HG02588 (cell line): ENCODE measurements around the gene ARFGAP2.
"Not testable (repeated sequence)": the region's sequence is repeated elsewhere in the genome, so short reads cannot be mapped to it uniquely, and the experiment has no call there.

Source experiments
- ATAC-seq: cut with Tn5 transposase; IDR thresholded peaks from one replicate; pipeline ENCODE4 v1.9.1; 2021; ENCODE audit warnings: mild to moderate bottlenecking, moderate library complexity; ENCODE audit not compliant: unreplicated experiment

ARFGAP2 gene

GRCh38 chr11:47149782-47150181, 26.9 kb downstream of the ARFGAP2 start:
- ATAC-seq: no peak

- ATAC-seq: no peak
These were observed 27.7 kb downstream of the ARFGAP2 start for GRCh38 chr11:47148903-47149531.

- no peak for ATAC-seq
These were observed 28.4 kb downstream of the ARFGAP2 start for GRCh38 chr11:47148270-47148669.

- no peak for ATAC-seq
These were observed 29.0 kb downstream of the ARFGAP2 start for GRCh38 chr11:47147681-47148080.

DNA sequence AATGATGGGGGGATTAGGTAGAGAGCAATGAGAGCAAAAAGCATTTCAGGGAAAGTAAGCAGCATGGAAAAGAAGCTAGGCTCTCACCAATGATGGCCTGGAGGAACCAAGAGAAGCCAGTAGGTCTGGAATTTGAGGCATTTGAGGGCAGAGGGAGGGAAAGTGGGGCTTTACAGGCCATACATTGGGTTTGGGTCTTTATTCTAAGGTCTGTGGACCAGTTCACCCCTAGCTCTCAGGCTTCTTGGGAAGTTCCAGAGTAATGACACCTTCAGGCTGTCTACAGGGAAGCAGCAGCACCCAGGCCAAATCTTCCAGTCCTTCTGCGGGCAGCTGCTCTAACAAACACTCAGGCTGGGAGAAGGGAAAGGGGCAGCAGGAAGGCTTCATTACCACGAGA, 29.4 kb downstream of the ARFGAP2 start:
- ATAC-seq: no peak

DNA sequence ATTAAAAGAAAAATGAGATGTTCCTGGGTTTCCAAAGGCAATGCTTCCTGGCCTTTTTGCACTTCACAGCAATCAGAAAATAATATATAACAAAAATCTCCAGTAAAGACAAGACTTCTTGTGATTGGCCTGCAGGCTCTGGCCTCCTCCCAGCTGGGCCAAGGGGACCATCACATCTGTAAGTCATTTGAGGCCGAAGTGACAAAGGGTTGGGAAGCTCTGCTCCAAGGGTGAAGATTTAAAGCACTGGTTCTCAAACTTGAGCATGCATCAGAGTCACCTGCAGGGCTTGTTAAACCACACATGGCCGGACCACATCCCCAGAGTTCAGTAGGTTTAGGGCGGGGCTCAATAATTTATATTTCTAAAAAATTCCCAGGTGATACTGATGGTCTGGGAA, 32.1 kb downstream of the ARFGAP2 start:
- ATAC-seq: no peak

- no peak for ATAC-seq
These were observed 33.4 kb downstream of the ARFGAP2 start for GRCh38 chr11:47143322-47143721.

DNA sequence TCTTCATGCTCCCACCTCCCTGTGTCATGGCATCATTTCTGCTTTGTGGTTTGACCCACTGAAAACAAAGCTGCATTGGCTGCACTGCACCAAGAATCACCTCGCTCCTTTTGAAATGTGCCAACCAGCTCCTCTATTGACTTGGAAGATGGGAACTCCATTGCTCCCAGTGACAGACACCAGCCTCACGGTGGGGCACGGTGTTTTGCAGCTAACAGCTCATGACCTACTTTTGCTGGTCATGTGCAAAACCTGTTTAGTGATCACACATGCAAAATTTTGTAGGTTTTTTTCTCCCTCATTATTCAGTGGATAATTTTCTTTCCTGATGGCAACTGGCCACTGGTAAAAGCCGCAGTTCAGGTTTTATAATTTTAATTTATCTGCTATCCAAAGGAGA, 36.8 kb downstream of the ARFGAP2 start:
- no peak for ATAC-seq

GRCh38 chr11:47137476-47137875, 39.2 kb downstream of the ARFGAP2 start:
- no peak for ATAC-seq

GRCh38 chr11:47136921-47137320, 39.8 kb downstream of the ARFGAP2 start:
- ATAC-seq: no peak

DNA sequence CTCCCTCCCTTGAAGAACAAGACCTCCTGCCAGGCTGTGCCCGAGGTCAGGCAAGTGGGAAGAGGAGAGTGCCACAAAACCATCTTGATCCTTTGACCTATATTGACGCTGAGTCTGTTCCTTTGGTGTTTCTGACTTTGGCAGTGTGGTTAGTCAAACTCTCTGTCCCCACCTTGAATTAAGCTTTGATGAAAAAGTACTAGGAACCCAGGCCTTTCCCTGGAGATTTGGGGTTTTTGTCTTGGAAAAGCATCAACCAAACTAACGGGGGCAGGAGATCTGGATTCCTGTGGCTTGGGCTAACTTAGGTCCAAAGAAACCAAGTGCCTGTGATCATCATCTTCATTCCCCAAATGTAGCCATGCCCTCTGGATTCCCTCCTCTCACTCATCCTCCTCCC, 40.4 kb downstream of the ARFGAP2 start:
- no peak for ATAC-seq

DNA sequence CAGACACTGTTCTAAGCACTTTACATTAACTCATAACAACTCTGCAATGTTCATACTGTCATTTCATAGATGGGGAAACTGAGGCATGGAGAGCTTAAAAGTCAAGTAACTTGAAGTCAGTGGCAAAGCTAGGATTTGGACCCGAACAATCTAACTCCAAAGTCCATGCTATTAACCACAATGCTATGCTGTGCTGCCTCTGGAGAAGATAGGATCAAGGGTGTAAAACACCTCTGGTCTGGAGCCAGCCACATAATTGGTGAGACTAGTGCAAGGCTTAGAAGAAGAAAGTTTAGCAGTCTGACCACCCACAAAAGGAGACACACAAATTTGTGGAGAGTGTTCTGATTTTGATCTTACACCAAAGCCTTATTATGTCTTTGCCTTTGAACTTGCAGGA, 43.7 kb downstream of the ARFGAP2 start:
- ATAC-seq: no peak

DNA sequence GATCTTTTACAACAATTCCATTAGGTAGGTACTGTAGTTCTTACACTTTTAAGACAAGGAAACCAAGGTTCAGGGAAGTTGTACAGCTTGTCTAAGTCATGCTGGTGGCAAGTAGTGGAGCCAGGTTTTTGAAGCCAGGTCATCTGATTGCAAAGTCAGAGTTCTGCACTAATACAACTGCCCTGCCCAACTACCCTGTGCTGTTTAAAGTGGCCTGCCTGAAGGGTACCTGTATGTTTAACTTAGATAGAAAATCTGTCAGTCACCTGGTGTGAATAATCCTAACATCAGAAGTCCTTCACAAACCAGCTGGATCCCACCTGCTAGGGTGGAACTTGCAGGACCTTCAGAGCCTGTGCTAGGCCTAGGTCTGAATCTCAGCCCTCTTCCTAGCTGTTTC, 44.2 kb downstream of the ARFGAP2 start:
- ATAC-seq: no peak

DNA sequence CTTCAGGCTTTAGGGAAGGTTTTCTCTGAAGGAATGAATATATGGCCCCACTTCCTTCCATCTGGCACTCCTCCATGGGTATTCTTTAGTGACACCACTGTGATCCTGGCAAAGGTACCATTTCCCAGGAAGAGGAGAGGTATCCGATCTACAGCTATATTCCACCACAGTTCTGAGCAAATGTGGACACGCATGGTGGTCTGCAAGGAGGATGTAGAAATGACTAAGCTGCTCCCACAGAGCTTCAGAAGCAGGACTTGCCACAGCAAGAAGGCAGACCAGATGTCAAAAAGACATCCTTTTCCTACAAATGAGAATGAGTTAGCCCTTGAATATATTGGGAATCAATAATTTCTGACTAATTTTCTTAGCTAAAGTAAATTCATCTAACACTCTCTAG, 45.5 kb downstream of the ARFGAP2 start:
- ATAC-seq: no peak

GRCh38 chr11:47130543-47130942, 46.1 kb downstream of the ARFGAP2 start:
- ATAC-seq: no peak

DNA sequence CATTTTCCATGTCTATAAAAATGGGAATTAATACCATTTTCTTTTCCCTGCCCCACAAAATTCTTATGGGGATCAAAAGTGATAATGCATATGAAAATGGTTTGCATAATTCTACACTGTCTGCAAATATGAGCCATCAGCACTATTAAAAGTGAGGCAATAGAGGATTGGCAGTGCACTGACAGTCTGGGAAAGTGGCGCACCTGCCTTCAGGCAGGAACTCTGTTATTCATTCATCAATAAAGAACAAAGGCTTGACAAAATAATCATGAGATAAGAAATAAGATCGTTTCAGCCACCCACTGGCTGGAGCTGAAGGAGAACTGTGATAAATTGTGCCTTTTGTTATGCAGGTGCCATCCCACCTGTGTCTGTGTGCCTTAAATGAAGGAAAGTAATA, 49.5 kb downstream of the ARFGAP2 start:
- ATAC-seq: no peak

- ATAC-seq: no peak
These were observed 51.6 kb downstream of the ARFGAP2 start for GRCh38 chr11:47125083-47125482.

GRCh38 chr11:47124675-47125074, 52.0 kb downstream of the ARFGAP2 start:
- no peak for ATAC-seq

DNA sequence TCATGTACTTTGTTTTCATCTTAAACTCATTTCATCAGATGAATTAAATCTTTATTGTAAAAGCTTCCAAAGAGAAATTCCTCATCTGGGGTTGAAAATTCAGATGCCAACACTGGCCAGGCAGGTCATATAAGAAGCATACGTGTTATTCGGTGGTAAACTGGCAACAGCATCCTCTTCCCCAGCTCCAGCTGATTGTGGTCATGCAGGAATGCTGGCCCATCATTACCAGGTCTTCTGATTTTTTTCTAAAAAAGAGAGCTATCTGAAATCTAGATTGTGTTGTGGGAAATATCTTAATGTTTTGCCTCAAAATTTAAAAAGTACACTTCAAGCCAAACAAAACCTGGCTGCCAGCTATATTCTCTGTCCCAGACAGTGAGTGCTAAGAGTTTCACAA, 53.6 kb downstream of the ARFGAP2 start:
- no peak for ATAC-seq

- ATAC-seq: no peak
These were observed 54.9 kb downstream of the ARFGAP2 start for GRCh38 chr11:47121731-47122130.

DNA sequence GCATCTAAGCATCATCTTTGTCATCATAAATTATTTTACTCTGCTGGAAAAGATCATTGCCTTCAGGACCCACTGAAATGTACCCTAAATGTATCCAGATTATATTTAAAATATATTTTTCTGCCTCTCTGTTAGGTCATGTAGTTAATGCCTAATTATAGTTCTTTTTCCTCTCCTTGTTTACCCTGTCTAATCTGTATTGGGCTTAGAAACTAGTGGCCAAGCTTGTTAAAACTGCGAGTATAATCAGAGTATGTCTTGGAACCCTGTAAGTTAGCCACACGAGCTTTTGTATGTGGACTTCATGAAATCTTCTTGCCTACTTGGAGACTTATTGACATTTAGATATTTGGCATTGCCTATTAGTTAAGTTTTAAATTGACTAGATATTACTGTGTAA, 55.6 kb downstream of the ARFGAP2 start:
- no peak for ATAC-seq

DNA sequence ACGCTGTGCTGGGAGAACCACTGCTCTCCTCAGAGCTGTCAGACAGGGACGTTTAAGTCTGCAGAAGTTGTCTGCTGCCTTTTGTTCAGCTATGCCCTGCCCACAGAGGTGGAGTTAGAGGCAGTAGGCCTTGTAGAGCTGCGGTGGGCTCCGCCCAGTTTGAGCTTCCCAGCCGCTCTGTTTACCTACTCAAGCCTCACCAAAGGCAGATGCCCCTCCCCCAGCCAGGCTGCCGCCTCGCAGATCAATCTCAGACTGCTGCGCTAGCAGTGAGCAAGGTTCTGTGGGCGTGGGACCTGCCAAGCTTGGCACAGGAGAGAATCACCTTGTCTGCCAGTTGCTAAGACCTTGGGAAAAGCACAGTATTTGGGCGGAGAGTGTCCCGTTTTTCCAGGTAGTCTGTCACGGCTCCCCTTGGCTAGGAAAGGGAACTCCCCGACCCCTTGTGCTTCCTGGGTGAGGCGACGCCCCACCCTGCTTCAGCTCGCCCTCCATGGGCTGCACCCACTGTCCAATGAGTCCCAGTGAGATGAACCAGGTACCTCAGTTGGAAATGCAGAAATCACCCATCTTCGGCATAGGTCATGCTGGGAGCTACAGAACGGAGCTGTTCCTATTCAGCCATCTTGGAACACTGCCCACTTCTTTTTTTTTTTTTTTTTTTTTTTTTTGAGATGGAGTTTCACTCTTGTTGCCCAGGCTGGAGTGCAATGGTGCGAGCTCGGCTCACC, 57.6 kb downstream of the ARFGAP2 start:
- ATAC-seq: not testable (repeated sequence)
